HEK293 (cell line): ENCODE data around the gene PARG.

Source experiments
- CTCF ChIA-PET: fragments of 350-600 bp; formaldehyde crosslinking; extraction: SDS; loops from one replicate; lab custom pipeline; 2021; ENCODE audit warnings: antibody characterized with exemption; lab: Yijun Ruan, JAX
- POLR2A ChIA-PET: fragments of 300-600 bp; formaldehyde crosslinking; extraction: SDS; loops from one replicate; lab custom pipeline; 2020; ENCODE audit warnings: antibody characterized with exemption, inconsistent platforms; lab: Yijun Ruan, JAX
- H3K27ac ChIP-seq: fragments of 200-500 bp; sonication (Bioruptor generic); 2 replicates; pipeline ENCODE4 v1.5.1; 2014; ENCODE audit warnings: low read depth, low read length, control low read depth, inconsistent platforms; ENCODE audit errors: extremely low read depth
- H3K36me3 ChIP-seq, 2 experiments: fragments of 200-500 bp in 1 of 2; sonication (Bioruptor generic) in 1 of 2; 1 replicate in 1 of 2; 2 replicates in 1 of 2; pipeline ENCODE4 v1.5.1; 2014 to 2017; ENCODE audit warnings: inconsistent platforms in 2 of 2, low read length in 2 of 2; ENCODE audit not compliant: control insufficient read depth in 2 of 2, insufficient read depth in 1 of 2
- H3K4me1 ChIP-seq: fragments of 200-500 bp; sonication (Bioruptor generic); 2 replicates; pipeline ENCODE4 v1.5.1; 2014; ENCODE audit warnings: mild to moderate bottlenecking, low read length, inconsistent platforms; ENCODE audit not compliant: control insufficient read depth, insufficient read depth
- H3K4me3 ChIP-seq: 2 replicates; pipeline ENCODE4 v1.5.1; 2011; ENCODE audit warnings: low read depth, mild to moderate bottlenecking, control low read depth, low read length, moderate library complexity
- H3K9me3 ChIP-seq: fragments of 200-500 bp; sonication (Bioruptor generic); 2 replicates; pipeline ENCODE4 v1.5.1; 2014; ENCODE audit warnings: low read depth, low read length, inconsistent platforms; ENCODE audit not compliant: control insufficient read depth, insufficient read depth
- FEZF1 ChIP-seq: fragments of 450-650 bp; formaldehyde crosslinking; IDR thresholded peaks from 2 replicates; pipeline ENCODE4 v1.5.1; 2016; ENCODE audit warnings: missing biosample characterization, missing genetic modification characterization
- HOXA7 ChIP-seq: sonication (generic); formaldehyde crosslinking; IDR thresholded peaks from 2 replicates; pipeline ENCODE4 v1.8.1; 2022; ENCODE audit warnings: missing genetic modification reagents, borderline replicate concordance
- PBX3 ChIP-seq: sonication (generic); formaldehyde crosslinking; IDR thresholded peaks from 2 replicates; pipeline ENCODE4 v1.8.1; 2022; ENCODE audit warnings: mild to moderate bottlenecking, moderate library complexity, missing genetic modification reagents
- YY2 ChIP-seq: fragments of 450-650 bp; formaldehyde crosslinking; IDR thresholded peaks from 2 replicates; pipeline ENCODE4 v1.5.1; 2016; ENCODE audit warnings: missing biosample characterization, missing genetic modification characterization
- ZBTB20 ChIP-seq: fragments of 450-650 bp; formaldehyde crosslinking; IDR thresholded peaks from 2 replicates; pipeline ENCODE4 v1.5.1; 2016; ENCODE audit warnings: missing biosample characterization, missing genetic modification characterization
- ZBTB21 ChIP-seq: fragments of 450-650 bp; formaldehyde crosslinking; IDR thresholded peaks from 2 replicates; pipeline ENCODE4 v1.5.1; 2017; ENCODE audit warnings: missing biosample characterization, missing genetic modification characterization
- ZBTB26 ChIP-seq: fragments of 450-650 bp; formaldehyde crosslinking; optimal IDR thresholded peaks from 2 replicates; pipeline ENCODE3; 2016; ENCODE audit warnings: missing biosample characterization, mild to moderate bottlenecking, missing genetic modification characterization
- ZBTB6 ChIP-seq: fragments of 450-650 bp; formaldehyde crosslinking; IDR thresholded peaks from 2 replicates; pipeline ENCODE4 v1.5.1; 2017; ENCODE audit warnings: missing biosample characterization, missing genetic modification characterization
- ZBTB7A ChIP-seq: fragments of 450-650 bp; formaldehyde crosslinking; IDR thresholded peaks from 2 replicates; pipeline ENCODE4 v1.5.1; 2016; ENCODE audit warnings: low read depth, missing biosample characterization, missing genetic modification characterization
- ZNF140 ChIP-seq: fragments of 450-650 bp; formaldehyde crosslinking; IDR thresholded peaks from 2 replicates; pipeline ENCODE4 v1.5.1; 2016; ENCODE audit warnings: missing biosample characterization, missing genetic modification characterization
- ZNF18 ChIP-seq: fragments of 450-650 bp; formaldehyde crosslinking; IDR thresholded peaks from 2 replicates; pipeline ENCODE4 v1.5.1; 2016; ENCODE audit warnings: missing biosample characterization, missing genetic modification characterization
- ZNF184 ChIP-seq: fragments of 450-650 bp; IDR thresholded peaks from 2 replicates; pipeline ENCODE4 v1.5.1; 2018; ENCODE audit warnings: missing biosample characterization, mild to moderate bottlenecking, missing genetic modification characterization
- ZNF2 ChIP-seq: fragments of 450-650 bp; formaldehyde crosslinking; IDR thresholded peaks from 2 replicates; pipeline ENCODE4 v1.5.1; 2016; ENCODE audit warnings: missing biosample characterization, missing genetic modification characterization
- ZNF311 ChIP-seq: fragments of 450-650 bp; formaldehyde crosslinking; IDR thresholded peaks from 2 replicates; pipeline ENCODE4 v1.5.1; 2017; ENCODE audit warnings: missing biosample characterization, missing genetic modification characterization, borderline replicate concordance
- ZNF350 ChIP-seq: fragments of 450-650 bp; formaldehyde crosslinking; IDR thresholded peaks from 2 replicates; pipeline ENCODE4 v1.5.0; 2017; ENCODE audit warnings: missing biosample characterization, mild to moderate bottlenecking, missing genetic modification characterization
- ZNF394 ChIP-seq: fragments of 450-650 bp; formaldehyde crosslinking; IDR thresholded peaks from 2 replicates; pipeline ENCODE4 v1.5.1; 2016; ENCODE audit warnings: missing biosample characterization, missing genetic modification characterization, mild to moderate bottlenecking, moderate library complexity, borderline replicate concordance
- ZNF433 ChIP-seq: fragments of 450-650 bp; formaldehyde crosslinking; IDR thresholded peaks from 2 replicates; pipeline ENCODE4 v1.5.1; 2016; ENCODE audit warnings: missing biosample characterization, missing genetic modification characterization, low read depth
- ZNF558 ChIP-seq: fragments of 450-650 bp; formaldehyde crosslinking; IDR thresholded peaks from 2 replicates; pipeline ENCODE4 v1.5.1; 2016; ENCODE audit warnings: missing biosample characterization, missing genetic modification characterization
- ZNF571 ChIP-seq: fragments of 450-650 bp; formaldehyde crosslinking; IDR thresholded peaks from 2 replicates; pipeline ENCODE4 v1.5.0; 2017; ENCODE audit warnings: missing biosample characterization, missing genetic modification characterization
- ZNF600 ChIP-seq: fragments of 450-650 bp; formaldehyde crosslinking; IDR thresholded peaks from 2 replicates; pipeline ENCODE4 v1.5.1; 2016; ENCODE audit warnings: missing biosample characterization, missing genetic modification characterization
- ZNF629 ChIP-seq: fragments of 450-650 bp; formaldehyde crosslinking; IDR thresholded peaks from 2 replicates; pipeline ENCODE4 v1.5.1; 2017; ENCODE audit warnings: missing biosample characterization, missing genetic modification characterization
- ZNF701 ChIP-seq: fragments of 450-650 bp; formaldehyde crosslinking; IDR thresholded peaks from 2 replicates; pipeline ENCODE4 v1.5.1; 2016; ENCODE audit warnings: missing biosample characterization, missing genetic modification characterization
- ZNF785 ChIP-seq: fragments of 450-650 bp; formaldehyde crosslinking; IDR thresholded peaks from 2 replicates; pipeline ENCODE4 v1.5.1; 2016; ENCODE audit warnings: missing biosample characterization, missing genetic modification characterization

Gene PARG

GRCh38 chr10:49831352-49832035, 110.3 kb downstream of the PARG start:
- H3K36me3 ChIP-seq, result peaks cover 7 to 39% of the 10 kb centered on the region in 2 experiments
- H3K4me1 ChIP-seq, result no peaks in the 10 kb centered on the region
- no peaks in the 10 kb centered on the region for H3K9me3 ChIP-seq
- CTCF ChIA-PET, result interaction anchor here (0.6 kb wide), 3 partner anchors 102 to 238 kb away, joined by 3 to 6 read pairs (median 3); no protein-coding TSS in a partner anchor
- H3K4me3 ChIP-seq, result no peak overlapping the region
- TF ChIP-seq ZNF629 (tag by site-specific recombination) (no peak), ZNF18 (tag by site-specific recombination) (no peak), YY2 (tag by site-specific recombination) (no peak), ZNF184 (tag by site-specific recombination) (no peak), ZNF2 (no peak), ZNF571 (tag by site-specific recombination) (no peak), ZNF311 (tag by site-specific recombination) (no peak), ZNF350 (no peak), ZNF558 (tag by site-specific recombination) (no peak), ZNF140 (tag by site-specific recombination) (no peak), ZBTB21 (tag by site-specific recombination) (no peak)
- TF ChIP-seq, all 188 proteins: peak for 0
- POLR2A ChIA-PET, result no interaction called here
- no peak overlapping the region for H3K27ac ChIP-seq

- POLR2A ChIA-PET, result no interaction called here
Measured at GRCh38 chr10:49830846-49831245, 111.0 kb downstream of the PARG start.

GRCh38 chr10:49830016-49830415, 111.8 kb downstream of the PARG start:
- no peaks in the 10 kb centered on the region for H3K4me1 ChIP-seq
- no peak for TF ChIP-seq ZNF785
- no peak for TF ChIP-seq ZNF433 (tag by site-specific recombination)
- no peak for TF ChIP-seq ZBTB7A
- TF ChIP-seq ZNF18 (tag by site-specific recombination), result no peak
- no peak for TF ChIP-seq ZBTB26 (tag by site-specific recombination)
- no peak for TF ChIP-seq ZBTB6 (tag by site-specific recombination)
- TF ChIP-seq ZBTB20 (tag by site-specific recombination), result no peak
- no peak for TF ChIP-seq ZNF701 (tag by site-specific recombination)
- no peaks in the 10 kb centered on the region for H3K9me3 ChIP-seq
- POLR2A ChIA-PET, result no interaction called here
- CTCF ChIA-PET, result no interaction called here
- H3K27ac ChIP-seq, result no peak overlapping the region
- peaks cover 4 to 50% of the 10 kb centered on the region in 2 experiments; a peak in 2 of 3 replicates for H3K36me3 ChIP-seq
- no peak overlapping the region for H3K4me3 ChIP-seq

More at GRCh38 chr10:49830846-49831245, 111.0 kb downstream of the PARG start:
- Histone ChIP-seq H3K36me3 (peaks cover 4 to 45% of the 10 kb centered on the region in 2 experiments; a peak in 2 of 3 replicates), H3K4me1 (no peaks in the 10 kb centered on the region), H3K9me3 (no peaks in the 10 kb centered on the region), H3K4me3 (no peak overlapping the region), H3K27ac (no peak overlapping the region)
- CTCF ChIA-PET, result interaction anchor here (0.6 kb wide), 3 partner anchors 101 to 238 kb away, joined by 3 to 6 read pairs (median 3); no protein-coding TSS in a partner anchor
- TF ChIP-seq ZNF394 (no peak), HOXA7 (CRISPR knock-in tag) (no peak), FEZF1 (tag by site-specific recombination) (no peak), ZNF600 (tag by site-specific recombination) (no peak), PBX3 (CRISPR knock-in tag) (no peak), ZBTB26 (tag by site-specific recombination) (no peak)
